GM18502 (cell line): Measurements from ENCODE around the gene SLC24A3.

Experiments used
- ATAC-seq: cut with Tn5 transposase; IDR thresholded peaks from one replicate; pipeline ENCODE4 v1.9.1; 2021; ENCODE audit warnings: mild to moderate bottlenecking; ENCODE audit not compliant: unreplicated experiment, poor library complexity

SLC24A3 gene

DNA sequence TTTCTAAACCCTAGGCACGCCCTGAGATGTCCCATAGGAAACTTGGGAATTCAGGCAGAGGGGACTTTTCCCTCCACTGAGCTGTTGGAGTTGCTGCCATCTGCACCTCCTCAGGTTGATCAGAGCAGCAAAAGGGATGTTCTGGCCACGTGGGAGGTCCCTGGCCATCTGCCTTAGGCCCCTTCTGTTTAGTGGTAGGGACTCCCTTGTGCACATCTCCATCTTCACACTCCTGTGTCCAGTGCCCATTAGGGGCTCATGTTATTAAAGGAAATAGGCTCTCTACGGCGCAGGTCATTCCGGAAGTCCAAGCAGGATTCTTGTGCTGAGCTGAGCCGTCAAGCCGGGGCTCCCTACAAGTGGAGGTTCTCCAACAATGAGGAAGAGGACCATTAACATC, 307.8 kb downstream of the SLC24A3 start:
- ATAC-seq, result no peak

- no peak for ATAC-seq
Measured at GRCh38 chr20:19522071-19522801, 309.8 kb downstream of the SLC24A3 start.

DNA sequence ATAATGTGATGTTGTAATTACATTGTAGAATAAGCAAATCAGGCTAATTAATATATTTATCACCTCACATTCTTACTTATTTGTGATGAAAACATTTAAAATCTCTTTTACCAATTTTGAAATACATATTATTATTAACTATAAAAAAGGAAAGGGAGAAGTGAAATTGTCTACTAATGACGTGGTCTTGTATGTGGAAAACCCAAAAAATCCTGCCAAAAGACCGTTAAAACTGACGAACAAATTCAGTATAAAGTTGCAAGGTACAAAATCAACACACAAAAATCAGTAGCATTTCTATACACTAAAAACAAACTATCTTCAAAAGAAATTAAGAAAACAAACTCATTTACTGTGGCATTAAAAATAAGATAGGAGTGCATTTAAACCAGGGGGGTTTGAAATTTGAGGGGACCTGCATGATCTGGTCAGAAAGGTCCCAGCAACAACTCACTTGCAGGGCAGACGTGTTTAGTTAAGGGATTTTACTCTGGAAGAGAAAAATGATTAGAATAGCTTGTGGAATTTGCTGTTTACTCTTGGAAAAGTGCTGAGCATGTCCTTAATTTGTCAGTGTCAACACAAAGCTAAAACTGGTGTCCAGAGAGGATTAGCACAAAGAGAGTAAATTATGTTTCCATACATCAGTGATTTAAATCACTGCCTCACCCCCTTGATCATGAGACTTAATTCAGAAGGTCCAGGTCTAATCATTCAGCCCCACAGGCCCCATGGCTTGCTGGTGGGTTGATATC, 310.6 kb downstream of the SLC24A3 start:
- ATAC-seq, result no peak

GRCh38 chr20:19524691-19525090, 312.2 kb downstream of the SLC24A3 start:
- no peak for ATAC-seq

DNA sequence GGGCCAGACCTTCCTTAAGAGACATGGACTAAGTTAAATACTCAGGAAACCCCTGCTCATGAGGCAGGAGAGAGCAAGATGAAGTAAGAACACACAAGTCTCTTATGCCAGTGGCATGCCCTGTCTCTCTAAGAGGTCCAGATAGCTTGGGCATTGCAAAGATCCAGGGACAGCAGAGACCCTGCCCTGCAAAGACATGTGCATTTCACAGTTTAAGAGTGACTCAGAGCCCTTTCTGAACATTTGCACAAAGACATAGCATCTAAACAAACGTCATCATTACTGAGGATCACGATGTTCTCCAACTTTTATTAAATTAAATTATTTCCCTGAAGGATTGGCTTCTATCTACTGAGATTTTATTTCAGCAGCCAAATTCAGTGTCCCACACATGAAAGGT, 315.1 kb downstream of the SLC24A3 start:
- ATAC-seq, result no peak

GRCh38 chr20:19528286-19529030, 316.0 kb downstream of the SLC24A3 start:
- ATAC-seq, result no peak

- no peak for ATAC-seq
Measured at GRCh38 chr20:19530006-19530405, 317.6 kb downstream of the SLC24A3 start.

DNA sequence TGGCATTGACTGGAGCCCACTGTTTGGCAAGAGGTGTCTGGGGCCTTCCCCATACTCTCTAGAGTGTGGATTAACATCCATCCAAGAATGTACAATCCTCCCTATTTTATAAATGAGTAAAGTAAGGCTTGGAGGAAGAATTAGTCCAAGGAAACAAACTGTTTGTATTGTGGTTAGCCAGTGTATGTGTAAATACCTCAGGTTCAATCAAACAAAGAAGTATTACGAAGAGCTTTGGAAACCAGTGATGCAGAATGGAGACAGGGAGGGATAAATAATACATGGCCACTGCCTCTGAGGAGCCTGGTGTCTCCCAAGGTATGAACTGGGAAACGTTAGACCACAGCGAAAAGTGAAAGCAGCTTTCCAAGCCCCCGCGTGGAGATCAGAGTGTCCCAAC, 319.0 kb downstream of the SLC24A3 start:
- no peak for ATAC-seq

DNA sequence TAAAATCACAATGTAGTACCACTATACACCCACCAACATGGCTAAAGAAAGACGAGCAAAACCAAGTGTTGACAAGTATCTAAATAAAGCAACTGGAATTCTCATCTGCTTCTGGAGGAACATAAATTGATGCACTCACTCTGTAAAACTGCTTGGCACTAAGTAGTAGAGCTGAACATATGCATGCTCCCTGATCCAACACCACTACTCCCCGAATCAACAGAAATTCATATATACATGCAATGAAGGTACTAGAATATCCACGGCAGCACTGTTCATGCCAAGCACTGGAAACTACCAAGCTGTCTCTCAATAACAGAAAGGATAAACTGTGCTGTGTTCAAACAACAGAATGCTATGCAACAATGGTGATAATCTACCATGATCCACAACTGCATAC, 326.1 kb downstream of the SLC24A3 start:
- ATAC-seq, result no peak

DNA sequence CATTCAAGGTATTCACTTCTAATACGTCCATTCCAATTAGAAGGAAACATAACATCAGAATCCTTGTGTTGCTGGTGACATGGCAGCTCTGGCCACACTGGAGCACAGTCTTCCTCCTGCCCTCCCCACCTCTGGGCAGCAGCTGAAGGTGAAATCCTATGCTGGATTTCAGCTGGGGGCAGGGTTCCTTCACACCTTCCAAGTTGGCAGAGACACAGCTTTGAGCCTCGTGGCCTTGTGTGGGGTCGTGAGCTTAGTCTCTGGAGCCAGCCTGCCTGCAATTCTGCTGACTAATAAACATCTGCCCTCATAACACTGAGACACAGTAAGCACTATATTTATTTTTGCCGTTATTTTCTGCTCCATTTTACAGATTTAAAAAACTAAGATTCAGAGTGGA, 326.7 kb downstream of the SLC24A3 start:
- no peak for ATAC-seq

DNA sequence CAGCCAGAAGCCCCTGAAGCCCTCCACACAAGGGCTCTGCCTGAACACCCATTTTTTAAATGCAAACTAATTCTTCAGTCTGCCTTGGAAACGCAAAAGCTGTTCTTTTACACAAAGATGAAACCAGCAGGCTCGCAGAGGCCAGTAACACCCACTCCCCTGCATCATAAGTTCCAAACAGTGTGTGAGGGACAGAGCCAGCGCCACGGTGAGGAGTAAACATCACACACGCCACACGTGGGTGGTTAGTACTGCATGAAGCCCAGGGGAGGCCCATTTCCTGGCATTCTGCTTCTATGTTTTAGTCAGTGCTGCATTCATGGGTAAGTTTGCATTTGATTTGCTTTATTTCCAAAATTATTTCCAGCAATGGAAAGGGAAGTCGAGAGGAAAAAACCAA, 327.9 kb downstream of the SLC24A3 start:
- ATAC-seq, result no peak

GRCh38 chr20:19543101-19543500, 330.7 kb downstream of the SLC24A3 start:
- ATAC-seq, result no peak

DNA sequence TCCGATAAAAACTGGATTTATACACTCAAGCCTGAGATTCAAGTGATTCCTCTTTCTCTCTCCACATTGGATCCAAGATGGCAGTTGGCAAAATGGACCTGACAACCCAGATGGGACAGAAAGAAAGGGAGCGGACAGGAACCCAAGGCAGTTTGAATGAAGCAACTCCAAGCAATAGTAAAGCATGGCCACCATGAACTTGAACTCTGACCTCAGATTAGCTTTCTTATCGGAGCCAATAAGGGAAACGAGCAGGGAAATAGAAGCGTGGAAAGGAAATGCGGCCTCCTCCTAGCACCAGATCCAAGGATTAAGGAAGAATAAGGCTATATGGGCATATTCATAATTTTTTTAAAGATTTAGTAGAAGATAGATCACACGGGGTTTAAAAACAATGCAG, 332.2 kb downstream of the SLC24A3 start:
- no peak for ATAC-seq

DNA sequence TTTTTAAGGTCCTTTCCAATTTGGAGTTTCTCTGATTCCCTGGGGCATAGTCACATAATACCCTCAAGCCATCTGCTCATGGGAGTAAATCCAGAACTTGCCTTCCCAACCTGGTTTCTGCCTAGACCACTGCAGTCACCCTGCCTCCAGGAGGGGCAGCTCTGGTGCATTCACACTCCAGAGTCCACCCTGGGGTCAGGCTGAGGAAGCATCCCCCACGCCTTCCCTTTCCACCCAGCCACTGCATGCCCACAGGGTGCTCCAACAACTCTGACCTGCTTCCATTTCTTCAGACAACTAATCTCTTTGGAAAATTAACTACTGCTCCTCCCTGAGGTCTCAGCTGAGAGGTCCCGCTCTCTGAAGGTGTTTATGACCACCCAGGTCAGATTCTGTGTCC, 334.2 kb downstream of the SLC24A3 start:
- ATAC-seq, result no peak

GRCh38 chr20:19547547-19547946, 335.1 kb downstream of the SLC24A3 start:
- ATAC-seq, result no peak

- no peak for ATAC-seq
Measured at GRCh38 chr20:19549896-19550295, 337.5 kb downstream of the SLC24A3 start.

GRCh38 chr20:19552221-19553180, 340.1 kb downstream of the SLC24A3 start:
- ATAC-seq, result no peak

GRCh38 chr20:19554666-19555065, 342.2 kb downstream of the SLC24A3 start:
- no peak for ATAC-seq

- no peak for ATAC-seq
Measured at GRCh38 chr20:19555726-19556125, 343.3 kb downstream of the SLC24A3 start.

DNA sequence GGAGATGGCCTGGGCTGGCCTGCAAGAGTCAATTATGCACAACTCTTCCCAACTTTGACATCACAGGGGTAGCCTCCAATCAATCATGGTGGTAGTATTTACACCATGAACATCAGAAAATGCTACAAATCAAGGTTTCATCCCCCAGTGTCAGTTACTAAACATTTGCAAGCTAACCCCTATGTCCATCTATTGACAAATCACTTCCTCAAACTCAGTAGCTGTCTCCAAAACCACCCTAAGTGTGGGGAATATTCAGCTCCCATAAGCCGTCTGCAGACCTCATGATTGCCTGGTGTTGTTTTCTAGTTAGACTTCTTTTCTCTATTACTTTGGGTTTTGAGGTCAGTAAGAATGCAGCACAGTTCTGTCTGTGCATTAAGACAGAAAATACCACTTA, 344.8 kb downstream of the SLC24A3 start:
- no peak for ATAC-seq
